D341Med (cell line): ENCODE results near the gene F7.

Experiments used
- DNase-seq: peaks from one replicate; pipeline ENCODE4 v3.0.0; 2012; ENCODE audit warnings: low spot score

The F7 gene

DNA sequence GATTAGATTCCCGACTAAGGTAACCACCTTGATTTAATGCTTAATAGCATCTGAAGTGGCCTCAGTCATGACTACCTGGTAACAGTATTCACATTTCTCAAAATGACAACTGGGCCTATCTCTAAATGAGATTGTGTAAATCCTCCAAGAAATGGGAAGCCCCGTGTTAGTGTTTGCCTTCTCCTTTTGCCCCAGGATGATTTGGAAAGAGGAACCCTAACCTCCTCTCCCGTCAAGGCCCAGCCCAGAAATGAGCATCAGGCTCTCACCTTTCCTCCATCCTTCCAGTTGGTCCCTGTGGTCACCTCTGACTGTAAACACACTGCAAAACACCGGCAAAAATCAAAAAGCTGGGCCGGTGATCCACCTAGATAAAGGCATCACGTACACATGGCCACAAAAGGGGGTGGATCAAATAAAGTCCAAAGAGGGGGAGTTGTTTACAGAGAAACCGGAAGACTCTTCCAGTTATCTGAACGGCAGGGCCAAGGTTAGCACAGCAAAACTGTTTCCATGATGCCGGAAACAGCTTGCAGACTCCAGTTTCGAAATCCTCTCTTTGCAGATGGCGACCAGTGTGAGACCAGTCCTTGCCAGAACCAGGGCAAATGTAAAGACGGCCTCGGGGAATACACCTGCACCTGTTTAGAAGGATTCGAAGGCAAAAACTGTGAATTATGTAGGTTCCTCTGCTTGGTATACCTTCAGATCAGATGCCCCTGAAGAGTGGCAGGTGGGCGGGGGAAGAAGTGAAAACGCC, 33.4 kb downstream of the F7 start:
- peak; percentile 5 for DNase-seq

DNA sequence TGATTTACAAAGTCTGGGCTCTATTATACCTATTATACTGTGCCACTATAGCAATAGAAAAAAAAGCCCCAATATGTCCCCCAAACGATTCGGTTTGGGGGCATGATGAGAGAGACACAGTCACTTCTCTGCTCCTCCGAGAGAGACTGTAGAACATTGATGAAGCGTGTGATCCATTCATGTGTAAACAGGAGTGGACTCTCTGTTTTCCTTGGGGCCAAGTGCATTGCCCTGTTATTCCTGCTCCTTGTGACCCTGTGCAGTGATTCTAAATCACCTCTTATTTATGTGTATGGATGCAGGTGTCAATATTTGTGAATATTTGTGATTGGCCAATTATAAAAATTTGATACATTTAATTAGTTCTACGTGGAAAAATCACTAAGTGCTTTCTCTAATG, 34.0 kb downstream of the F7 start:
- DNase-seq: peak; percentile 5

DNA sequence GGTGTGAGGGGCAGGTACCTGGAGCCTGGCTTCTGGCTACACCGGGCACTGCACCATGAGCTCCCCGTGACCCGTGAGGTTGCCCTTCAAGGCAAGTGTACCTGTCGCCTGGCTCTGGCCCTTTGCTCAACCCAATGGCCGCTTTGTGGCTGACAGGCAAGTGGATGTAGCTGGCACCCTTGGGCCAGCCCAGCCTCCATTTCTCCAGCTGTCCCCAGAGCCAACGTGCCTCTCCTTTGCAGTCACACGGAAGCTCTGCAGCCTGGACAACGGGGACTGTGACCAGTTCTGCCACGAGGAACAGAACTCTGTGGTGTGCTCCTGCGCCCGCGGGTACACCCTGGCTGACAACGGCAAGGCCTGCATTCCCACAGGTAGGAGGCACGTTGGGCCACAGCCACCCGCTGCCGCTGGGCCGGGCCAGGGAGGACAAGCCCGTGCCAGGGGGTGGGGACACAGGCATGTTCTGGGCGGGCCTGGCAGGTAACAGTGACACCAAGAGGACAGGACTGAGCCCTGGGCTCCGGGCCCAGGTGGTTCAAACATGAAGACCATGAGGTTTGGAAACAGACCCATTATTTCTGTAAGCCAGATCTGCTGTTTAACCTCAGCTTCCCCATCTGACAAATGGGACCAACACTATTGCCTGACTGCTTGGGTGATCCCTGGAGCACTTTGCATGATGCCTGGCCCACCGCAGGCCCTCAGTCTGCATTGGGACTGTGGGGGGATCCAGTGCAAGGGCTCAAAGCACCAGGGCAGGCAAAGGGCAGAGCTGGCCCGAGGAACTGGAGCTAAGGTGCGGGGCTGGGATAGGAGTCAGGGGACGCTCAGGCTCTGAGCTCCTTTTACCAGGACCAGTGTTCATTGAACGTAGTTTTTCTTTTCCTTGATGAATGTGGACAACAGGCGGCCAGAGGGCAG, 35.3 kb downstream of the F7 start:
- DNase-seq: peak; percentile 21

DNA sequence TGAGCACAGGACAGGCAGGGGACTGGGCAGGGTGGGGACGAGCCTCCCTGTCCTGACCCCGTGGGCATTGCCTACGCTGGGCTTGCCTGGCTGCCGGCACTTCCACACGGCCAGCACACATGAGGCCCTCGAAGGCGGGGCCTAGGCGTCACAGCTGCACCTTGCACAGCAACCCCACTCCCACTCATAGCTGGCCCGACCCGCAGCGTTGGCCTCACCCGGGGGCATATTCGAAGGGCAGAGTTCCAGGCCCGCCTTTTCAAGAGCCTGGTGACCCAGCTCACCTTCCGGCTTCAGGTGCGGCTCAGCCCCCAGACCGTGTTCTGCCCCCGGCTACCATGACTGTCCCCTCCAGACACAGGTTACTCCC, 36.0 kb downstream of the F7 start:
- peak; percentile 22 for DNase-seq

DNA sequence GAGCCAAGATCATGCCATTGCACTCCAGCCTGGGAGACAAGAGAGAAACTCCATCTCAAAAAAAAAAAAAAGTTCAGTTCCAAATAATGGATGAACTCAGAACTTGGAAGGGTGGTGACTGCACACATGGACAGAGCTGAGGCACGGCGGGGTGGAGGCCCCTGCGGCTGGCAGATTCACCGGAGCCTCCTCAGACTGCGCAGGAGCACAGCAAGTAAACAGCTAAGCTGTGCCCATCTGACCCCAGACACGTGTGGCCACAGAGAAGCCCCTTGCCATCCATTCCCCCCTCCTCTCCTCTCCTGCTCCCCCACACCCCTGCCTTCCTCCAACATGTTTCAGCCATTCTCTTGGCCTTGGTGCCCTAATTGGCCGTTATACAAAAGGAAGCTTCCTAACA, 37.3 kb downstream of the F7 start:
- DNase-seq: peak; percentile 14

DNA sequence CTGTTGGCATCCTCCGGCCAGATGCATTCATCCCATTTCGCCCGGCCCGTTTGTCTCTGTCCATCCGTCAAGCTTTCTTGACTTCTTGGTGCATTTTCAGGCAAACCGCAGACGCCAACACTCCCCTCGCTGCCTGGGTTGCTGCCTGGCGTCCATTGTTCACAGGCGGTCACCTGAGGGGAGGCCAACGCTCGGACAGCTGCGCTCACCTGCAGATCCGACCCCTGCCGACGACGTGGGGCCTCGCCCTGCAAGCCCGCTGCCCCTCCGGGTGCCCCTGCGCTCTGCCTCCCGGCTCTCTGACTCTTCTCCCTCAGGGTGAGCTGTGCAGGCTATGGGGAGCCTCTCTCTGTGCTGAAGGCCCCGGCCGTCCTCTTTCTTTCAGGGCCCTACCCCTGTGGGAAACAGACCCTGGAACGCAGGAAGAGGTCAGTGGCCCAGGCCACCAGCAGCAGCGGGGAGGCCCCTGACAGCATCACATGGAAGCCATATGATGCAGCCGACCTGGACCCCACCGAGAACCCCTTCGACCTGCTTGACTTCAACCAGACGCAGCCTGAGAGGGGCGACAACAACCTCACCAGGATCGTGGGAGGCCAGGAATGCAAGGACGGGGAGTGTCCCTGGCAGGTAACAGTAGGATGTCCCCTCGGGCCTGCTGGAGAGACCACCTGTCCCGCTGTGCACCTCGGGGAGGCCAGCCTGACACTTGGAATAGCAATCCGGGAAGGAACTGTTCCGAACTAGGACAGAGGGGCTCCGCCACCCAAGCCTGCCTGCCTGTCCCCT, 38.1 kb downstream of the F7 start:
- DNase-seq: peak; percentile 20

DNA sequence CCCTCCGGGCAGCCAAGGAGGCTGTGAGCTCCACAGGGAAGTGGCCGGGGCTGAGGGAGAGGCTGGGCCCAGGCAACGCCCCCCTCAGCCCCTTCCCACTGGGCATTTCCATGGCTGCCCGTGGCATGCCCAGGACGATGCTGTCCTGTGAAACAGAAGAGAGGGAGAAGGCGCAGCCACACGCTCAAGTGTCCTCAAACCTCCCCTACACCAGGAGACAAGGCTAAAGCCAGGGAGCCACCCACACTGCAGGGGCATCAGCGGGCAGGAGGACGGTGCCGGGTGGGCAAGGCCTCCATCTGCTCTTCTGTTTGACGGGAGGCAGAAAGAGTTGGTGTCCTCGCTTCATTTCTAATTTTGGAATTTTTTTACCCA, 38.7 kb downstream of the F7 start:
- DNase-seq: no peak

DNA sequence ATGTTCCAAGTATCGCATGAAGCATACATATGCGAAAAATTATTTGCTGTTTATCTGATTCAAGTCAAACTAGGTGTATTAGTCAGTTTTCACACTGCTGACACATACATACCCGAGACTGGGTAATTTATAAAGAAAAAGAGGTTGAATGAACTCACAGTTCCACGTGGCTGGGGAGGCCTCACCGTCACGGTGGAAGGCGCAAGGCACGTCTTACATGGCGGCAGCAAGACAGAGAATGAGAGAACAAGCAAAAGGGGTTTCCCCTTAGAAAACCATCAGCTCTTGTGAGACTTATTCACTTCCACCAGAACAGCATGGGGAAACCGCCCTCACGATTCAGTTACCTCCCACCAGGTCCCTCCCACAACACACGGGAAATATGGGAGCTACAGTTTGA, 39.9 kb downstream of the F7 start:
- DNase-seq: no peak

DNA sequence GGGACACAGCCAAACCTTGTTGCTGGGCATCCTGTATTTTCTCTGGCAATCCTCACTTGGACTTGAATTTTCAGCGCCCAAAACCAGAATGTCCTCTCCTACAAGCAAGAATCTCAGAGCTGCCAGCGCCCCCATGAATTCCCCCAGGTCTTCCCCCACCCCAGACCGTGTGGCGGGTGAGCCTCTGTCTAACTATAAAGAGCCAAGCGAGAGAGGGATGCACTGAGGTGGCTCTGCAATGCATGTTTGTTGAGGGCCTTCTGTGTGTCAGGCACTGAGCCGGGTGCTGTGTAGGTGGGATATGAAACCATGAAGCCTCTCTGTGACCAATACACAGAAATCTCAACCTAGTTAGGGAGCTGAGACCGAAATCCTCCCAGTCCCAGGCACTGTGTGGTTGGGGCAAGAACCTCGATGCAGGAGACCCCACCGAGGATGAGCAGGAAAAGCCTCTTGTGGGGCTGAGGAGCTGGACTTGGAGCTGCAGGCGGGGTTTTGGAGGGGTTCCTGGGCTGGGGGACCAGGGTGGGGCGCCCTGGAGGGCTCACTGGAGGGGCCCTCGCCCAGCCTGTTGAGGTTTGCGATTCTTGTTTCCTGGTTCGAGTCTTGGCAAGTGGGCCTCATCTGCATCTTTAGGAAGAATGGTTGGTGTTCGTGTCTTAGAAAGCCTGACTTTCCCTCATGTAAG, 40.5 kb downstream of the F7 start:
- peak; percentile 10 for DNase-seq

DNA sequence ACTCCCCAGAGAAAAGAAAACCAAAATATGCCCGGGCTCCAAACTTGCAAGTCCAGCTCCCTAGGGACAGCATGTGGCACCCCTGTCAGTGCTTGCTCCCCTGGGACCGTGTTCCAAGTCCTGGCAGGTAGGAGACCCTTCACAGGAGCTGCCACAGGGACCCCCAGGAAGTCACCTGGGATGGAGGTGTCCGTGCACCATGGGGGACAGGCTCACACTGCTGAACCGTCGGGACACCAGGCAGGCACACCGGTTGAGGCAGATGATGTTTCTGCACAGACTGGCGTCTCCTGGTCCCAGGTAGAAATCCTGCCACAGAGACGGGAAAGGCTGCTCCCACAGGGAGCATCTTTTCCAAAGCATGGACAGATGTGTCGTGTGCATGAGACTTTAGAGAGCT, 41.2 kb downstream of the F7 start:
- DNase-seq: peak; percentile 20

DNA sequence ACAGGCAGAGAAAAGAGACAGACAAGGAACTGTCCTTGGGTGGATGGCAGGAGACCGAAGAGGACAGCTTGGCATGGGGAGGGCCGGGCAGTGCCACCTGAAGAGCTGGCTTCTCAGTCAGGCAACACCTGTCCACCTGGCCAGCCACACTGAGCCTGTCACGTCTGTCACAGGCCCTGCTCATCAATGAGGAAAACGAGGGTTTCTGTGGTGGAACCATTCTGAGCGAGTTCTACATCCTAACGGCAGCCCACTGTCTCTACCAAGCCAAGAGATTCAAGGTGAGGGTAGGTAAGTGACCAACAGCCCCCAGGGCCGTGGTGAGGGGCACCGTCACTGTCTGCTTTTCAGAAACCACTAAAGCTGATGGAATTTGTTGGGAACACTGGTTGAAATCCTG, 41.6 kb downstream of the F7 start:
- DNase-seq: peak; percentile 7

DNA sequence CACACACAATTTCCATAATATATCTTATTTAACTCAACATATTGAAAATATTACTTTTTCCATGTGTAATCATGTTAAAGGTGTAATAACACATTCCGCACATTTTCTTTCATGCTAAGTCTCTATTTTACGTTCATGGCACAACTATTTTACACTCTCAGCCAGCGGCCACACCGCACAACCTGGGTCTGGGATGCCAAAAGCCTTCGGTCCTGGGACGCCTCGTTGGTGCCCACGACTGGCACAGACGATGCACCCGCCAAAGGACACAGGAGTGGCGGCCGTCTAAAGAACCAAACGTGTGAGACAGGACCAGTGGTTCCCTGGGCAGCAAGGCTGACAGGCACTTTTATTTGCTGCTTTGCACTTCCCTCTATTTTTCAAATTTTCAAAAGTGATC, 42.8 kb downstream of the F7 start:
- DNase-seq: peak; percentile 6

DNA sequence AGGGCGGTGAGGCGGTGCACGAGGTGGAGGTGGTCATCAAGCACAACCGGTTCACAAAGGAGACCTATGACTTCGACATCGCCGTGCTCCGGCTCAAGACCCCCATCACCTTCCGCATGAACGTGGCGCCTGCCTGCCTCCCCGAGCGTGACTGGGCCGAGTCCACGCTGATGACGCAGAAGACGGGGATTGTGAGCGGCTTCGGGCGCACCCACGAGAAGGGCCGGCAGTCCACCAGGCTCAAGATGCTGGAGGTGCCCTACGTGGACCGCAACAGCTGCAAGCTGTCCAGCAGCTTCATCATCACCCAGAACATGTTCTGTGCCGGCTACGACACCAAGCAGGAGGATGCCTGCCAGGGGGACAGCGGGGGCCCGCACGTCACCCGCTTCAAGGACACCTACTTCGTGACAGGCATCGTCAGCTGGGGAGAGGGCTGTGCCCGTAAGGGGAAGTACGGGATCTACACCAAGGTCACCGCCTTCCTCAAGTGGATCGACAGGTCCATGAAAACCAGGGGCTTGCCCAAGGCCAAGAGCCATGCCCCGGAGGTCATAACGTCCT, 43.4 kb downstream of the F7 start:
- DNase-seq: peak; percentile 7

DNA sequence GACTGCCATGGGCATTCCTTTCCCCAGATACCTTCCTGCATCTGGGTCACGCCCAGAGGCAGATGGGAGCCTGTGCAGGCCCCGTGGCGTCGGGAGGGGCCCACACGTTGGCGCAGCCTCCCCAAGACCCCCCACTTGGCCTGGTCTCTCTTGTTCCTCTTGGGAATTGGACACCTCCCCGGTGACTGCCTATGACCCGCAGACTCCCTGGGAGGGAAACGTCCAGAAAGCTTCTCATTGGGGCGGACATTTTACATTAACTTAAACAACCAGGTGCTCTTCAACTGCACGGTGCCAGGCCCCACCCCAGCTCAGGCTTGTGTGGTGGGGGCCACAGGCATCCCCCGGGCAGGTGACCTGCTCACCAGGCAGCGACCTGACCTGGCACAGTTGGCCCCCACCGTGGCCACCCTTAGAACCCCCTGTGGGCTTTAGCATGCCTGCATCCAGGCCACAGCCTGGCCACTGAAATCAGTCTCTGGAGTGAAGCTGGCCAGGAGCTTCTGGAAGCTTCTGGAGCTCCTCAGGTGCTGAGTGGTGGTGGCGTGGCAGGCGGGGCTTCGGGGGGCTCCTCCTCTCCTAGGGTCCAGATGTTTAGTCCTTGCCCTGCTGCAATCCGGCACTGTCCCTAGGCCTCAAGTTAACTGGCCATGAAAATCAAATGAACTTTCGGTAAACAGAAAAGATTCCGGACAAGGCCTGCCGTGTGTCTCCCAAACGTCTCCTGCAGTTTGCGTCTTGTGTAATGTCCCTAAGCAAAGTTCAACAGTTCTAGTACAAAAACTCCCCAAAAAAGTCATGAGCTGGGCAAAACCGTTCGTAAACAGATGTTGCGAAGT, 44.3 kb downstream of the F7 start:
- peak; percentile 3 for DNase-seq

DNA sequence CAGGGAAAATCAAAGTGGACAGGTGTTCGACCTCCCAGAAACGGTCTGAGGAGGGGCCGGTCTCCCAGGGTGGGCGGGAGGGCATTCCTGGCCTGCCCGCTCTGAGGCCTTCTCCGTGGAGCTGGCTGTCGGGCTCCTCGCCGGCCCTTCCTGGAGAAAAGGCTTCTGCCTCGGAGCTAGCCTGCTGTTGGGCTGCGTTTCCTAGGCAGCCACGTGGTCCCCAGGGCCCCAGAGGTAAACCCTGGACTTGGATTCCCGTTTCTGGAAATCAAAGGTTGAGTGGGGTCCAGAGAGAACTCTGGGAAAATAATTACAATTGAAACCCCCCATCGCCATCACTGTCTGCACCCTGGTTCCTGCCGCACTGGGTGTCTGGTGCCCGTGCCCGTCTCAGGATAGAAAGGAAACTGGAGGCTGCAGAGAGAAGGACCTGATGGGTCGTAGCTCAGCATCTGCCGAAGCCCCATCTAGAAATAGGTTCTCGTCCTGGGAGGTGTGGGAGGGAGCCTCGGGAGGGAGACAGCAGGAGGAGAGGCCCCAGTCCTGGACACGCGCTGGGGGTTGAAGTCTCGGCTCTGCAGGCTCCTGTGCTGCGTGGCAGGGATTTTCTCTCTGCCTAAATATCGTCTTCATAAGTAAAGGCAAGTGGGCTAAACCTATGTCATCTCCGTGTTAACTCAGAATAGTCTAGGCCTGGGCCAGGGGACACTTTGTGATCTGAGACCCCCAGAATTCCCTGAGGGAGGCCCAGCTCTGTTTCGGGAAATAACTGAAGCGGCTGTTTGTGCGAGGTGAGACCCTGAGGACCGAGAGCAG, 45.2 kb downstream of the F7 start:
- peak; percentile 8 for DNase-seq

DNA sequence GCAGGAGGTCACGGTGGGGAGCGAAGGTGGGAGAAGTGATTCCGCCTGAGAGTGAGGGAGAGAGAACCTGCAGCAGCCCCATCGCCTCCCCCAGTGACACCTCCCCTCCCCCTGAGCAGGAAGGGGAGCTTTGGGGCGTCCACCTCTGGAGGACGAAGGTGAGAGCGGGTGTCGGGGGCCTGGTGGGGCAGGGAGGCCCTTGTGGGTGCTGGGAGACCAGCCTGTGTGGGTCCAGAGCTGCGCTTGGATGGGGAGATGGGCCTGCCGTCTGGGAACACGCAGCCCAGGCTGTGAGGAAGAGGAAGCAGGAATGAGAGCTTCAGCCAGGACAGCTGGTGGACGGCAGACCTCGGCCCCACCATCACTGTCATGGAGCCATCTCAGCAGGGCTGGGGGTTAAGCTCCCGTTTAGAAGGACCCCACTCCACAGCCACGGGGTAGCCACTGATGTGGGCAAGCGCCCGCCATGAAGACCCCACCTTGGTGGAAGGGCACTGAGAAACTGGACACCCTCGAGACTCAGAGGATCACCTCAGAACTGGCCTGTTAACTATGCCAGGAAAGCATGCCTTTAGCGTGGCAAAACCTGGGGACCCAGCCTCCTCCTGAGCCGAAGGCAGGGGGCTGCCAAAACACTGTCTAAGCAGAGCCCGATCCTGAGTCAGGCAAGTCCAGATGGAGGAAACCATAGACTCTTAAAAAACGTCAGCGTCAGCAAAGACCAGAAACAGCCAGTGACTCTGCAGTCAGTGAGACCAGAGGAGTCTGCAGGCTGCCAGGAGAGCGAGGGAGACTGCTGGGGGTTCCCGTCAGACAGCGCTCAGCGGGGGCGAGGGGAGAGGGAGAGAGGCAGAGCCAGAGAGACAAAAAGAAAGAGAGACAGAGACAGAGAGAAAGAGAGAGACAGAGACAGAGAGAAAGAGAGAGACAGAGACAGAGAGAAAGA, 46.4 kb downstream of the F7 start:
- DNase-seq: peak; percentile 15

DNA sequence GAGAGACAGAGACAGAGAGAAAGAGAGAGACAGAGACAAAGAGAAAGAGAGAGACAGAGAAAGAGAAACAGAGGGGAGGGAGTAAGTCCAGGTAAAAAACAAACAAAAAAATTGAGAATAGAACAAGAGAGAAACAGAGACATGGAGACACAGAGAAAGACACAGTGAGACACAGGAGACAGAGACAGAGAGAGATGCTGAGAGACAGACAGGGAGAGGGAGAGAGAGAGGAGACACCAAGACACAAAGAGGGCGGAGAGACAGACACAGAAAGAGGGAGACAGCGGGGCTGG, 47.0 kb downstream of the F7 start:
- DNase-seq: peak; percentile 20

DNA sequence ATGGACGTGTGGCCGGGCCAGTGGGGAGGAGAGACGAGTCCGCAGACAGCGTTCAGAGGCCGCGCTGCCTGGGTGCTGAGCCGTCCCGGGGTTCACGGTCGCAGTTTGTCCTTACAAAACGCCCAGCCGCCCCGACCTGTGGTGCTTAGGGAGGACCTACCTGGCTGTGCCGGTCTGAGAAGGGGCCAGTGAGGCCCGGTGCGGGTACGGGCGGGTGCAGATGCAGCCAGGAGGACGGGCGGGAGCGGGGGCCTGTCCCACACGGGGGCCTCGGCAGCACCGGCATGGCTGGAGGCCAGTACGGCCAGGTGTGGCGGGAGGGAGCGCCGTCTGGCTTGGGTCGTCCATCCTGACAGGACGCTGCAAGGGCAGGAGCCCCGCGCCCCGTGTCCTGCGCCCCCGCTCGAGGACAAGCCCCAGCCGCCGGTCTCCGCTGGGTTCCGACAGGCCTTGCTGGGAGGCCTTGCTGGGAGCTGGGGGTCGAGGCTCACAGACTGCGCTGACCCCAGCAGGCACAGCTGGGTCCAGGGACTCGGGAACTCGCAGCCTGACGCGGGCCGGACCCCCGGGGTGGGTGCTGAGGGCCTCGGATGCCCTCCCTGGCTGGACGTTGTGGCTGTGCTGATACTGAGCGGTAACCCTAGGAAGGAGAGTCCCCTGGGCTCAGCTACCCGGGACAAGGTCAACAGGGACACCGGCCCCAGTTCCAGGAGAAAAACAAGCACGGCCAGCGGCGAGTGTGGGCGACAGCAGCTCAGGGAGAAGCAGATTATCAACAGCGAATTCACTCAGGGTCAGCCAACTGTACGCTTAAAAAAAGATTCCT, 47.6 kb downstream of the F7 start:
- peak; percentile 53 for DNase-seq
